ENCODE results near the gene SUGT1.

Gene SUGT1

DNA sequence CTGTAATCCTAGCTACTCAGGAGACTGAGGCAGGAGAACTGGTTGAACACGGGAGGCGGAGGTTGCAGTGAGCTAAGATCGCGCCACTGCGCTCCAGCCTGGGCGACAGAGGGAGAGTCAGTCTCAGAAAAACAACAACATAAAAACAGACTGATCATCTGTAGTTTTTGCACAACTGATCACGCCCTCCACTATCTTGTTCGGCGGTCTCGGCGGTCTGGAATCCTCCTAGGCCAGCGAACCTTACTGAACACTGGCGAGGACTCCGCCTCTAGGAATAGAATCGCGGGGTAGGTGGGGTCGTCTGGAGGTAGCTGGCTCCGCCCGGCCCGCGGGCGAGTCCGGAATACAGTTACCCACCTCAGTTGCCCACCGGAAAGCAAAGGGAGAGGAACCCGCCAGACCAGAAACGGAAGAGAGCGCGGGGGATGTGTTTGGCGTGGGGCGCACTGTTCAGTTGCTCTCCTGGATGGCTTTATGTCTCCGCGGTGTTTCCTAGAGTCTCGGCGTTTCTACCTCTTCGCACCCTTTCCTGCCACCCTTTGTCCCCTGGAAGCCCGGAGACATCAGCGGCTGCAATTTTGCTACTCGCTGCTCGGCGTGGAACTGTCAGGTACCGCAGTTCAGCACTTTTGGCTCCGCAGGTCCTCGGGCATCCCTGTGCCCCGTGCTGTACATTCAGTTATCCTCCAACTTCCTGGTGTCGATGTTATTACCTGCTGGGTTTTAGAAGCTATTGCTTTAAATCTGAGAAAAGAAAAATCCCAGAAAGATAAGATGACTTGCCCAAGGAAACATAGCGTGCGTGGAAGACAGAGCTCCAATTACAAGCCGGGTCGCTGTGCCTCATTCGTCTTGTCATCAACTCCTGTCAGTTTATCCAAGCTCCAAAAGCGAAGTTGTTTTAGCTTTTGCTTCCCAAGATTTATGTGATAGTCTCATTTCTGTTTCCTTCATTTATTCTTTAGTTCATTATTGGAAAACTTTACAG, 35.3 kb upstream of the SUGT1 start (continued):
- TF ChIP-seq ZNF560 (tag by site-specific recombination; IDR thresholded peaks at IDR 0.05; ENCODE audit: borderline replicate concordance) (no peak), ZNF24 (tag by site-specific recombination; IDR thresholded peaks at IDR 0.05) (0 out of 2 replicates have a peak, but pooled peaks have one; percentile 51), ZNF248 (tag by site-specific recombination; IDR thresholded peaks at IDR 0.05) (no peak), ZNF174 (tag by site-specific recombination; IDR thresholded peaks at IDR 0.05) (no peak), ZNF501 (tag by site-specific recombination; IDR thresholded peaks at IDR 0.05) (peak; percentile 85), ZNF292 (tag by site-specific recombination; IDR thresholded peaks at IDR 0.05; ENCODE audit: borderline replicate concordance, low read depth) (no peak), ZBTB8A (tag by site-specific recombination; IDR thresholded peaks at IDR 0.05) (peak; percentile 65), OVOL3 (tag by site-specific recombination; IDR thresholded peaks at IDR 0.05) (no peak), ZNF366 (tag by site-specific recombination; conservative IDR thresholded peaks at IDR 0.05) (no peak), ZNF426 (tag by site-specific recombination; IDR thresholded peaks at IDR 0.05) (no peak), ZNF133 (tag by site-specific recombination; IDR thresholded peaks at IDR 0.05) (no peak), ZNF658 (tag by site-specific recombination; IDR thresholded peaks at IDR 0.05) (no peak), ZNF16 (tag by site-specific recombination; IDR thresholded peaks at IDR 0.05; ENCODE audit: low read depth) (no peak), ZFP41 (tag by site-specific recombination; IDR thresholded peaks at IDR 0.05; ENCODE audit: borderline replicate concordance) (no peak), ZNF146 (tag by site-specific recombination; IDR thresholded peaks at IDR 0.05) (no peak), ZFHX2 (tag by site-specific recombination; conservative IDR thresholded peaks at IDR 0.05) (no peak; the same call in 1 of the 2 replicates), ZNF747 (tag by site-specific recombination; IDR thresholded peaks at IDR 0.05) (no peak), ZNF776 (tag by site-specific recombination; IDR thresholded peaks at IDR 0.05; ENCODE audit: borderline replicate concordance) (no peak), KLF10 (tag by site-specific recombination; IDR thresholded peaks at IDR 0.05) (0 out of 2 replicates have a peak, but pooled peaks have one; percentile 51), ZIC2 (tag by site-specific recombination; IDR thresholded peaks at IDR 0.05) (no peak), SALL2 (tag by site-specific recombination; IDR thresholded peaks at IDR 0.05; ENCODE audit: borderline replicate concordance) (no peak), ZBTB21 (tag by site-specific recombination; IDR thresholded peaks at IDR 0.05) (peak; percentile 50; the same call in 1 of the 2 replicates), GLI4 (tag by site-specific recombination; IDR thresholded peaks at IDR 0.05) (no peak), MYNN (tag by site-specific recombination; IDR thresholded peaks at IDR 0.05; ENCODE audit: borderline replicate concordance) (no peak)
- TF ChIP-seq, protein P1, sequence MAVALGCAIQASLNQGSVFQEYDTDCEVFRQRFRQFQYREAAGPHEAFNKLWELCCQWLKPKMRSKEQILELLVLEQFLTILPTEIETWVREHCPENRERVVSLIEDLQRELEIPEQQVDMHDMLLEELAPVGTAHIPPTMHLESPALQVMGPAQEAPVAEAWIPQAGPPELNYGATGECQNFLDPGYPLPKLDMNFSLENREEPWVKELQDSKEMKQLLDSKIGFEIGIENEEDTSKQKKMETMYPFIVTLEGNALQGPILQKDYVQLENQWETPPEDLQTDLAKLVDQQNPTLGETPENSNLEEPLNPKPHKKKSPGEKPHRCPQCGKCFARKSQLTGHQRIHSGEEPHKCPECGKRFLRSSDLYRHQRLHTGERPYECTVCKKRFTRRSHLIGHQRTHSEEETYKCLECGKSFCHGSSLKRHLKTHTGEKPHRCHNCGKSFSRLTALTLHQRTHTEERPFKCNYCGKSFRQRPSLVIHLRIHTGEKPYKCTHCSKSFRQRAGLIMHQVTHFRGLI (tag by site-specific recombination; IDR thresholded peaks at IDR 0.05) = no peak
- TF ChIP-seq, protein P2, sequence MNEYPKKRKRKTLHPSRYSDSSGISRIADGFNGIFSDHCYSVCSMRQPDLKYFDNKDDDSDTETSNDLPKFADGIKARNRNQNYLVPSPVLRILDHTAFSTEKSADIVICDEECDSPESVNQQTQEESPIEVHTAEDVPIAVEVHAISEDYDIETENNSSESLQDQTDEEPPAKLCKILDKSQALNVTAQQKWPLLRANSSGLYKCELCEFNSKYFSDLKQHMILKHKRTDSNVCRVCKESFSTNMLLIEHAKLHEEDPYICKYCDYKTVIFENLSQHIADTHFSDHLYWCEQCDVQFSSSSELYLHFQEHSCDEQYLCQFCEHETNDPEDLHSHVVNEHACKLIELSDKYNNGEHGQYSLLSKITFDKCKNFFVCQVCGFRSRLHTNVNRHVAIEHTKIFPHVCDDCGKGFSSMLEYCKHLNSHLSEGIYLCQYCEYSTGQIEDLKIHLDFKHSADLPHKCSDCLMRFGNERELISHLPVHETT (tag by site-specific recombination; IDR thresholded peaks at IDR 0.05) = peak; percentile 89; the same call in 1 of the 2 replicates
- TF ChIP-seq, protein P3, sequence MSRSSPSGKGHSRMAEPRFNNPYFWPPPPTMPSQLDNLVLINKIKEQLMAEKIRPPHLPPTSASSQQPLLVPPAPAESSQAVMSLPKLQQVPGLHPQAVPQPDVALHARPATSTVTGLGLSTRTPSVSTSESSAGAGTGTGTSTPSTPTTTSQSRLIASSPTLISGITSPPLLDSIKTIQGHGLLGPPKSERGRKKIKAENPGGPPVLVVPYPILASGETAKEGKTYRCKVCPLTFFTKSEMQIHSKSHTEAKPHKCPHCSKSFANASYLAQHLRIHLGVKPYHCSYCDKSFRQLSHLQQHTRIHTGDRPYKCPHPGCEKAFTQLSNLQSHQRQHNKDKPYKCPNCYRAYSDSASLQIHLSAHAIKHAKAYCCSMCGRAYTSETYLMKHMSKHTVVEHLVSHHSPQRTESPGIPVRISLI (tag by site-specific recombination; IDR thresholded peaks at IDR 0.05) = no peak
- TF ChIP-seq, protein P4, sequence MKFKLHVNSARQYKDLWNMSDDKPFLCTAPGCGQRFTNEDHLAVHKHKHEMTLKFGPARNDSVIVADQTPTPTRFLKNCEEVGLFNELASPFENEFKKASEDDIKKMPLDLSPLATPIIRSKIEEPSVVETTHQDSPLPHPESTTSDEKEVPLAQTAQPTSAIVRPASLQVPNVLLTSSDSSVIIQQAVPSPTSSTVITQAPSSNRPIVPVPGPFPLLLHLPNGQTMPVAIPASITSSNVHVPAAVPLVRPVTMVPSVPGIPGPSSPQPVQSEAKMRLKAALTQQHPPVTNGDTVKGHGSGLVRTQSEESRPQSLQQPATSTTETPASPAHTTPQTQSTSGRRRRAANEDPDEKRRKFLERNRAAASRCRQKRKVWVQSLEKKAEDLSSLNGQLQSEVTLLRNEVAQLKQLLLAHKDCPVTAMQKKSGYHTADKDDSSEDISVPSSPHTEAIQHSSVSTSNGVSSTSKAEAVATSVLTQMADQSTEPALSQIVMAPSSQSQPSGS (tag by site-specific recombination; IDR thresholded peaks at IDR 0.05; ENCODE audit: low read depth) = no peak
- TF ChIP-seq, protein P5, sequence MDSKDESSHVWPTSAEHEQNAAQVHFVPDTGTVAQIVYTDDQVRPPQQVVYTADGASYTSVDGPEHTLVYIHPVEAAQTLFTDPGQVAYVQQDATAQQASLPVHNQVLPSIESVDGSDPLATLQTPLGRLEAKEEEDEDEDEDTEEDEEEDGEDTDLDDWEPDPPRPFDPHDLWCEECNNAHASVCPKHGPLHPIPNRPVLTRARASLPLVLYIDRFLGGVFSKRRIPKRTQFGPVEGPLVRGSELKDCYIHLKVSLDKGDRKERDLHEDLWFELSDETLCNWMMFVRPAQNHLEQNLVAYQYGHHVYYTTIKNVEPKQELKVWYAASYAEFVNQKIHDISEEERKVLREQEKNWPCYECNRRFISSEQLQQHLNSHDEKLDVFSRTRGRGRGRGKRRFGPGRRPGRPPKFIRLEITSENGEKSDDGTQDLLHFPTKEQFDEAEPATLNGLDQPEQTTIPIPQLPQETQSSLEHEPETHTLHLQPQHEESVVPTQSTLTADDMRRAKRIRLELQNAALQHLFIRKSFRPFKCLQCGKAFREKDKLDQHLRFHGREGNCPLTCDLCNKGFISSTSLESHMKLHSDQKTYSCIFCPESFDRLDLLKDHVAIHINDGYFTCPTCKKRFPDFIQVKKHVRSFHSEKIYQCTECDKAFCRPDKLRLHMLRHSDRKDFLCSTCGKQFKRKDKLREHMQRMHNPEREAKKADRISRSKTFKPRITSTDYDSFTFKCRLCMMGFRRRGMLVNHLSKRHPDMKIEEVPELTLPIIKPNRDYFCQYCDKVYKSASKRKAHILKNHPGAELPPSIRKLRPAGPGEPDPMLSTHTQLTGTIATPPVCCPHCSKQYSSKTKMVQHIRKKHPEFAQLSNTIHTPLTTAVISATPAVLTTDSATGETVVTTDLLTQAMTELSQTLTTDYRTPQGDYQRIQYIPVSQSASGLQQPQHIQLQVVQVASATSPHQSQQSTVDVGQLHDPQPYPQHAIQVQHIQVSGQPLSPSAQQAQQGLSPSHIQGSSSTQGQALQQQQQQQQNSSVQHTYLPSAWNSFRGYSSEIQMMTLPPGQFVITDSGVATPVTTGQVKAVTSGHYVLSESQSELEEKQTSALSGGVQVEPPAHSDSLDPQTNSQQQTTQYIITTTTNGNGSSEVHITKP (tag by site-specific recombination; IDR thresholded peaks at IDR 0.05) = no peak; the same call in none of the 2 replicates

Measured in HEK293 (cell line).